ENCODE measurements around the gene NAE1.
"Not testable (repeated sequence)": the region's sequence is repeated elsewhere in the genome, so short reads cannot be mapped to it uniquely, and the experiment has no call there.

Gene NAE1

DNA sequence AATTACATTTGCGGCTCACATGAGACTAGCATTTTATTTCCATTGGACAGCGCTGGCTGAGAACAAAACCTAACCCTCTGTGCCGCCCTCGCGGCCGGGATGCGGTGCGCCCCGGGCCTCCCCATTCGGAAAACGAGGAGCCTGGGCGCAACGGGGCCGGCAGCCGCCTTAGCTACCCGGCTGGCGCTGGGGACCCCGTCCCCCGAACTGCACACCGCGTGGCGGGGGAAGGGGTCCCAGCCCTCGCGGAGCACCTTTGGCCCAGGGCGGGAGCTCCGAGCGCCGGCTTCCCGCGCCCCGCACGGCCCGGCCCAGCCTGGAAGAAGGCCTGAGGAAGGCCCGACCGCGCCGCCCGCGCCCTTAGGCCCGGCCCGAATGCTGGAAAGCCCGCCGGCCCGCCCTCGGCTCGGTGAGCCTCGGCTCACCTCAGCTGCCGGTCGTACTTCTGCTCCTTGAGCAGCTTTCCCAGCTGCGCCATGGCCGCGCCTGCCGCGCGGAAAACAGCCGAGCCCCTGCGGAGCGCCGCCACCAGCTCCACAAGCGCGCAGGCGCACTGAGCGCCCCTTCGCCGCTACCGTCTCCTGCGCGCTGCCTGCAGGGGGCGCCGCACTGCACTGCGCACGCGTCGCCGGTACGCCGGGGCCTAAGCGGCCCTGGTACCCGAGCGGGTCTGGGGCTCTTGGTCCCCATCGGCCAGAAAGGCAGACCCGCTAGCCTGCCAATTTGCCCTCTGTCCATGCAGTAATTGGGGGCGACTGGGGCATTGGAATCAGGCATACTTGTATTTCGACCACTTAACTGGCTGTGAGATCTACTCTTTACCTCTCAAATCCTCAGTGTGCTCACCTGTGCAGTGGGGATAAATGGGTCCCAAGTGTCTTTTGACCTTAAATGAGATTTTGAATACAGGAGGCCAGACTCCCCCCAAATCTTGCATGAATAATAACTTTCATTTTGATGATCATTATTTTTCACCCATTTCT lies at the start of gene NAE1:
Gene NAE1, minus strand, starts transcription at position 555 of the 983 bp plus-strand sequence. Its CDS starts 77 bp downstream, at position 478.
- H3K27ac Mint-ChIP-seq, result peak within 1 kb of the TSS; percentile 68
- H3K4me3 Mint-ChIP-seq, result peak within 1 kb of the TSS; percentile 67
- H3K4me1 Mint-ChIP-seq (ENCODE audit: low read depth), result peaks cover 28% of the 10 kb centered on the region
- no peaks in the 10 kb centered on the region for H3K27me3 Mint-ChIP-seq (ENCODE audit: low read depth)
- no peaks in the 10 kb centered on the region for H3K9me3 Mint-ChIP-seq
- H3K36me3 Mint-ChIP-seq (ENCODE audit: low read depth), result peaks cover 13% of the 10 kb centered on the region

DNA sequence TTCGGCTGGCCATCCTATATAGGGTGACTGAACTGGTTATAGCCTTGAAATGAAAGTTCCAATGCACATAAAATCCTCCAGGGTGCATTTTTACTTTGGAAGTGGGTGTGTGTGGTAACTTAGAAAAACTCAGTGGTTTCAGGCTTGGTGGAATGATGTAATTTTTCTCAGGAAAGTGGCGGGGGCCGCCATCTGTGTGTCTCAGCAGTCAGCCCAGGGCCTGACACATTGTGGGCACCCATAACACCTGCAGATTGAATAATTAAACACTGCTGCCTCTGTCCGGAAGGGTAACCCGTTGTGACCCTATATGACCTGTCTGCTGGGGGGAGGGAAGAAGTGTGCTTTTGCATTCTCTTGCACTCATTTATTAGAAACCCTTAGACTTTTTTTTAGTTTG lies 47.3 kb upstream of the NAE1 start:
- Mint-ChIP-seq H3K4me3 (peak overlapping the region; percentile 45), H3K27ac (peak overlapping the region; percentile 65), H3K4me1 (ENCODE audit: low read depth) (peaks cover 54% of the 10 kb centered on the region), H3K27me3 (ENCODE audit: low read depth) (no peaks in the 10 kb centered on the region), H3K36me3 (ENCODE audit: low read depth) (peaks cover 2% of the 10 kb centered on the region), H3K9me3 (no peaks in the 10 kb centered on the region)

DNA sequence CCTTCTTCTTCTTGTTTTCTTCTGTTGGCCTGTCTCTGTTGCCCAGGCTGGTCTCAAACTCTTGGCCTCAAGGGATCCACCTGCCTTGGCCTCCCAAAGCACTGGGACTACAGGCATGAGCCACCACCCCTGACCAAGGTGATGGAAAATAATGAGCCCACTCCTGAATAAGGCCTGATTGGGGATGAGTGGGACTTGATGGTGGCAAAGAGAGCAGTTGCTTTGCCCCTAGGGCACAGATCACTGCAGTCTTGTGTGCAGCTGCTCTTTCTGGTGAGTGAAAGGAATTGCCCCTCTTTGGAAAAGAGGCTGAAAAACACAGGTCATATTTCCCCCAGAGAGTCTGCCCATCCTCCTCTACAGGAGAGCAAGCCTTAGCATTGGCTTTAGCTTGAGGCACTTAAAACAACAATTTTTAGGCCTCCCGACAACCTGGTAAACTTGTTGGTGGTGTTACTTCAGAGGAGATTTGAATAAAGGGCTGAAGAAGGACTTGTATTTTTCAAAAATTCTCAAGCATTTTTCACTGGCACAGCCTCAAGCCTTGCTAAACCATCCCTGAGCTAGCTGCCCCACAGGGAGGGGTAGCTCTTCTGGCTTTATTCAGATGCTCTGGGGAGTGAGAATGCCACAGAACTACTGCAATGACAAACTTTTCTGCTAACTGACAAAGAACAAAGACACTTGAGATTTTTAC lies 43.5 kb upstream of the NAE1 start:
- Mint-ChIP-seq H3K27me3 (ENCODE audit: low read depth) (no peaks in the 10 kb centered on the region), H3K9me3 (no peaks in the 10 kb centered on the region), H3K4me3 (peak overlapping the region; percentile 65), H3K4me1 (ENCODE audit: low read depth) (peaks cover 40% of the 10 kb centered on the region), H3K36me3 (ENCODE audit: low read depth) (no peaks in the 10 kb centered on the region), H3K27ac (peak overlapping the region; percentile 95)

DNA sequence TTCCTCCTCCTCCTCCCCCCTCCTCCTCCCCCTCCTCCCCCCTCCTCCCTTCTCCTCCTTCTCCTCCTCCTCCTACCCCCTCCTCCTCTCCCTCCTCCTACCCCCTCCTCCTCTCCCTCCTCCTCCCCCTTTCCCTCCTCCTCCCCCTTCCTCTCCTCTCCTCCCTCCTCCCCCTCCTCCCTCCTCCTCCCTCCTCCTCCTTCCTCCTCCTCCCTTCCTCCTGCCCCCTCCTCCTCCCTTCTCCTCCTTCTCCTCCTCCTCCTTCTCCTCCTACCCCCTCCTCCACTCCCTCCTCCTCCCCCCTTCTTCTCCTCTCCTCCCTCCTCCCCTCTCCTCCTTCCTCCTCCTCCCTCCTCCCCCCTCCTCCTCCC lies 42.9 kb upstream of the NAE1 start:
- peak overlapping the region; percentile 96 for H3K27ac Mint-ChIP-seq
- H3K36me3 Mint-ChIP-seq (ENCODE audit: low read depth), result no peaks in the 10 kb centered on the region
- no peaks in the 10 kb centered on the region for H3K9me3 Mint-ChIP-seq
- peaks cover 38% of the 10 kb centered on the region for H3K4me1 Mint-ChIP-seq (ENCODE audit: low read depth)
- no peak overlapping the region for H3K4me3 Mint-ChIP-seq
- H3K27me3 Mint-ChIP-seq (ENCODE audit: low read depth), result no peaks in the 10 kb centered on the region

DNA sequence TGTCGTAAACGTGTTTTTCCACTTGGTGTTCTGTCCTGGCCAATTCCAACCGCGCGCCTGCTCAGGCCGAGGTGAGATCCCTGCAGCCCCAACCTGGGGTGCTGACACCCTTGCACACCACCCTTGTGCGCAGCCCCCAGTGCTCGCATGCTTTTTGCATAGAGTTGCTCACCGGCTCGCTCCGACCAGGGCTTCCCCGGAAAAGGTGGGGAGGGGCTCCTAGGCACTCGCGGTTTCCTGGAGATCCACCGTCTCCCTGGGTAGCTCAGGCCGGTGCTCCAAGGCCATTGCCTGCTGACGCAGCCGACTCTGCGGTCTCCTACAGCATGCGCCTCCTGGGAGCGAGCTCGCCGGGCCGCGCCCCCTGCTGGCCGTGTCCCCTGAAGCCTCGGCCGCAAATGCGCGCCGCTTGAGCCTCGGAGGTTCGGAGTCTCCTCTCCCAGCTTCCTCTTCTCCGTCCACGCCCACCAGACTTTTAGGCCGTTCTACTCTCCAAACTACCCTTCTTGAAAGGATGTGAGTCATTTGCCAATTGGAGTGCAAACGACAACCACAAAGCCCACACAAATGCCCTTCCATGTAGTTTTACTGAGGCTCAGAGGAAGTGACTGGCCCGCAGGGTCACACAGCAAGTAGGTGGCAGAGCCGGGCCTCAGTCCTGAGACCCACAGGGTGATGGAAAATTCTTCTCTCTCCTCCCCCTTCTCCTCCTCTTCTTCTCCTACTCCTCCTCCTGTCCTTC lies 42.3 kb upstream of the NAE1 start:
- H3K27me3 Mint-ChIP-seq (ENCODE audit: low read depth), result no peaks in the 10 kb centered on the region
- H3K27ac Mint-ChIP-seq, result peak overlapping the region; percentile 96
- H3K9me3 Mint-ChIP-seq, result no peaks in the 10 kb centered on the region
- peak overlapping the region; percentile 76 for H3K4me3 Mint-ChIP-seq
- H3K36me3 Mint-ChIP-seq (ENCODE audit: low read depth), result no peaks in the 10 kb centered on the region
- H3K4me1 Mint-ChIP-seq (ENCODE audit: low read depth), result peaks cover 33% of the 10 kb centered on the region

DNA sequence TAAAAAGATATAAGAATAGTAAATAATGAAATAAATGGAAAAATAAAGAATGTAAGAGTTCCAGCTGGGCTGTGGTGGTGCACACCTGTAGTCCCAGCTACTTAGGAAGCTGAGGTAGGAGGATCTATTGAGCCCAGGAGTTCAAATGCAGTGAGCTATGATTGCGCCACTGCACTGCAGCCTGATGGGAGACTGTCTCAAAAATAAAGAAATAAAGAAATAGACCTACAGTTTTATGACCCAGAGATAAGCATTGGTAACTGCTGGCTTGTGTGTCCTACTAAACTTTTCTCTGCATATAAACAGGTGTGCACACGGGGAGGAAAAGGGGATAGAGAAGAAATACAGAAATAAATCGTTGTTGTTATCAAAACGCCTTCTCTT lies 41.8 kb upstream of the NAE1 start:
- H3K4me1 Mint-ChIP-seq (ENCODE audit: low read depth), result peaks cover 33% of the 10 kb centered on the region
- H3K9me3 Mint-ChIP-seq, result no peaks in the 10 kb centered on the region

DNA sequence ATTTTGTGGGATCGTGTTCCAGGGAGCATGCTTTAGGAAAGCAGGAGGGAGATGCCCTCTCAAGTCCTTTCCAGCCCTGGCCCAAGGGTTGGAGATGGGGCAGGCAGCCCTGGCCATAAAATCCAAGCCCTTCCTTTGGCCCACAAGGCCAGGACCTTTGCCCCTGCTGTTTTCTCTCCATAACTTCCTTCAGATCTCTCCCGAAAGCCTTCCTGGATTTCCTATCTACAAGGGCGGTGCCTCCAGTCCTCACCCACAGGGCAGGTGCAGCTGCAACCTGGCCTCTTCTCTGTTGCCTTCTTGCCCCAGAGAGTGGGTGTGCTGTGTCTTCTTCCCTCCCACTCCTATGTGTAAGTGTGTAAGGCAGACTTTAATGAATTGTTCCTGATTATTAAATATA lies 41.1 kb upstream of the NAE1 start:
- H3K4me1 Mint-ChIP-seq (ENCODE audit: low read depth), result peaks cover 33% of the 10 kb centered on the region
- no peaks in the 10 kb centered on the region for H3K36me3 Mint-ChIP-seq (ENCODE audit: low read depth)
- no peaks in the 10 kb centered on the region for H3K27me3 Mint-ChIP-seq (ENCODE audit: low read depth)
- H3K9me3 Mint-ChIP-seq, result no peaks in the 10 kb centered on the region
- H3K27ac Mint-ChIP-seq, result no peak overlapping the region
- no peak overlapping the region for H3K4me3 Mint-ChIP-seq

More for the DNA sequence above, 41.8 kb upstream of the NAE1 start:
- peak overlapping the region; percentile 76 for H3K4me3 Mint-ChIP-seq
- H3K36me3 Mint-ChIP-seq (ENCODE audit: low read depth), result no peaks in the 10 kb centered on the region
- no peaks in the 10 kb centered on the region for H3K27me3 Mint-ChIP-seq (ENCODE audit: low read depth)
- H3K27ac Mint-ChIP-seq, result peak overlapping the region; percentile 96

DNA sequence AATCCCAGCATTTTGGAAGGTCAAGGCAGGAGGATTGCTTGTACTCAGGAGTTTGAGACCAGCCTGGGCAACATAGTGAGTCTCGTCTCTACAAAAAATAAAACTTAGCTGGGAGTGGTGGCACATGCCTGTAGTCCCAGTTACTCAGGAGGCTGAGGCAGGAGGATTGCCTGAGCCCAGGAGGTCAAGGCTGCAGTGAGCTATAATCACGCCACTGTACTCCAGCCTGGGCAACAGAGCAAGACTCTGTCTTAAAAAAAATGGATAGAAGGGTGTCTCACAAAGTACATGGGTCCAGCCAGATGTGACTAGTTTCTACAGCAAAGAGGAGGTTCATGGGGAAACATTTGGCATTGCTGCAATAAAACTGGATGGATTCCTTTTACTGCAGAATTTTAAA lies 40.6 kb upstream of the NAE1 start:
- peaks cover 33% of the 10 kb centered on the region for H3K4me1 Mint-ChIP-seq (ENCODE audit: low read depth)
- H3K4me3 Mint-ChIP-seq; H3K36me3 Mint-ChIP-seq (ENCODE audit: low read depth); H3K9me3 Mint-ChIP-seq; H3K27me3 Mint-ChIP-seq (ENCODE audit: low read depth); H3K27ac Mint-ChIP-seq: not testable (repeated sequence)

DNA sequence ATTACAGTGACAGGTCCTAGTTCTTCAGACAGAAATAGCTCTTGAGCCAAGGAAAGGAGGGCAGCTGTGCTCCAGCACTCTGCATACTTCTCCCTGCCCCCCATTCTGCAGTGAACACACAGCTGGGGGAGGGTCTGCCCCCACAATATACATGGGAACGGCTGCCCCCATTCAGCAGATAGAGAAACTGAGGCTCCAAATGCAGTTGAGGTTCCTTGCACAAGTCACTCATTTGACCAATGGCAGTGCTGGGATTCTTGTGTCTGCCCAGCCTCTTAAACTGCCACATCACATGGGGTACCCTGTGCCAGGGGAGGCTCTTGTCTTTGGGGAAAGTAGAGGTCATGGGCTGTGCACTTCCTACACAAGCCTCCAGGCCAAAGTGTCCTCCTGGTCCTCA lies 38.6 kb upstream of the NAE1 start:
- Mint-ChIP-seq H3K4me3 (no peak overlapping the region), H3K4me1 (ENCODE audit: low read depth) (peaks cover 19% of the 10 kb centered on the region), H3K9me3 (no peaks in the 10 kb centered on the region), H3K27me3 (ENCODE audit: low read depth) (no peaks in the 10 kb centered on the region), H3K36me3 (ENCODE audit: low read depth) (no peaks in the 10 kb centered on the region), H3K27ac (no peak overlapping the region)

DNA sequence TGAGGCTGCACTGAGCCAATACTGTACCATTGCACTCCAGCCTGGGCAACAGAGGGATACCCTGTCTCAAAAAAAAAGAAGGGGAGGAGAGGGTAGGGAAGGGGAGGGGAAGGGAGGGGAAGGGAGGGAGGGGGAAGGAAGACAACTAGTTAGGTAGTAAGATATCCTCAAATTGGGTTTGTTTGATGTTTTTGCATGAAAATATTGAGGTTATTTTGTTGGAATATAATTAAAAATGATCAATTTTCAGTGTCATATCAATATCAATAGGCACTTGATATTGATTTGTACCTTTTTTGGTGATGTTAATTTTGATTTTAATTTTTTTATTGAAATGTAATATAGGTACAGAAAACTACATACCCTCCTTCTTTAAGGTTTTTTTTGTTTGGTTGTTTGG lies 32.9 kb upstream of the NAE1 start:
- no peaks in the 10 kb centered on the region for H3K36me3 Mint-ChIP-seq (ENCODE audit: low read depth)
- H3K27ac Mint-ChIP-seq, result no peak overlapping the region
- no peaks in the 10 kb centered on the region for H3K27me3 Mint-ChIP-seq (ENCODE audit: low read depth)
- H3K9me3 Mint-ChIP-seq, result no peaks in the 10 kb centered on the region
- no peak overlapping the region for H3K4me3 Mint-ChIP-seq
- H3K4me1 Mint-ChIP-seq (ENCODE audit: low read depth), result peaks cover 4% of the 10 kb centered on the region

DNA sequence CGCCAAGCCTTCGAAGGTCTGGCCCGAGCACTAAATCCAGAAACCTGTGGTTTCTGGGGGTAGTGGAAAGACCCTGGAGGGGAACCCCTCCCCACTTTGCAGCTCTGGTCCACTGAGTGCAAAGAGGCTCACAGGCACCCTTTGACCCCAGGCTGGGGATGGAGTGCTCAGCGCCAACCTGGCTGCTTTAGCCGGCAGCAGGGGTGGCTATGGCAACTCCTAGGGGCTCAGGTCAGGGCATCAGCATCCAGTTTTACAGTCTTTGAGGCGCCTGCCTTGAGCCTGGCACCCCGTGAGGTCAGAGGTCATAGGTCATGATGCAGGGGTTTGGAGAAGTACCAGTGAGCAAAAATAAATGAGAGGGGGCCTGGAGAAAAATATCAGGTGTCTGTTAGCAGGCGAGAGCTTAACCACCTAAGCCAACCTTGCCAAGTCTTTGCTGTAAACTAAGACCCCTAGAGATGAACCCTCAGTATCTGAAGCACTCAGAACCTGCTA lies 31.3 kb upstream of the NAE1 start:
- Mint-ChIP-seq H3K27ac (no peak overlapping the region), H3K27me3 (ENCODE audit: low read depth) (no peaks in the 10 kb centered on the region), H3K4me1 (ENCODE audit: low read depth) (no peaks in the 10 kb centered on the region), H3K36me3 (ENCODE audit: low read depth) (no peaks in the 10 kb centered on the region), H3K4me3 (no peak overlapping the region), H3K9me3 (no peaks in the 10 kb centered on the region)

DNA sequence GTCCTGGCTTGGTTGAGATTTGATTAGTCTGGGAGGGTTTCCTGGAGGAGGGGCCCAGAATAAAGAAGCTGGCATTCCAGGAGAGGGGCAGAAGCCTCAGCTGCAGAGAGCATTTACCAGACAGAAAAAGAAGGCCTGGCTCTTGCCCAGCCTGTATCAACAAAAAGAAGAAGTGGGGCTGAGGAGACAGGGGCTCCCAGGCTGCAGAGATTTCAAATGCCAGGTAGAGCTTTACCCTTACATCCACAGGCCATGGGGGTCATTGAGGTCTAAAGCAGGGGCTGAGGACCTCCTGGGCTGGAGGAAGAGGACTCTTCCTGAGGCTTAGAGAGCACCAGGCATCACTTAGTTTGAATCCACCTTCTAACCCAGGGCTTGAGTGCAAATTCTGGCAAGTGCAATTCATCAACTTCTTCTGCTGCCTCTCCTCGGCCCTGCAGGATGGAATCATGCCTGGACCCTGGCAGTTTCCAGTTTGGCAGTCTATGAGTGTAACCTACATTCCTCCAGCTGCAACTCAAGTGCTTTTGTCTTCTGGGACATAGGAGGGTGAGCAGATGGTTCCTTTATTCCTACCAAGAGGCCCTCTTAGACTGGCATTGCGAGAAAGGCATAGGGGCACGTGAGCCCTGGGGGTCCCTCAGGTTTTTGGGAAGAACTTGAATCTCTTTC lies 28.8 kb upstream of the NAE1 start:
- Mint-ChIP-seq H3K27me3 (ENCODE audit: low read depth) (no peaks in the 10 kb centered on the region), H3K4me1 (ENCODE audit: low read depth) (no peaks in the 10 kb centered on the region), H3K27ac (no peak overlapping the region), H3K36me3 (ENCODE audit: low read depth) (no peaks in the 10 kb centered on the region), H3K9me3 (no peaks in the 10 kb centered on the region), H3K4me3 (no peak overlapping the region)

DNA sequence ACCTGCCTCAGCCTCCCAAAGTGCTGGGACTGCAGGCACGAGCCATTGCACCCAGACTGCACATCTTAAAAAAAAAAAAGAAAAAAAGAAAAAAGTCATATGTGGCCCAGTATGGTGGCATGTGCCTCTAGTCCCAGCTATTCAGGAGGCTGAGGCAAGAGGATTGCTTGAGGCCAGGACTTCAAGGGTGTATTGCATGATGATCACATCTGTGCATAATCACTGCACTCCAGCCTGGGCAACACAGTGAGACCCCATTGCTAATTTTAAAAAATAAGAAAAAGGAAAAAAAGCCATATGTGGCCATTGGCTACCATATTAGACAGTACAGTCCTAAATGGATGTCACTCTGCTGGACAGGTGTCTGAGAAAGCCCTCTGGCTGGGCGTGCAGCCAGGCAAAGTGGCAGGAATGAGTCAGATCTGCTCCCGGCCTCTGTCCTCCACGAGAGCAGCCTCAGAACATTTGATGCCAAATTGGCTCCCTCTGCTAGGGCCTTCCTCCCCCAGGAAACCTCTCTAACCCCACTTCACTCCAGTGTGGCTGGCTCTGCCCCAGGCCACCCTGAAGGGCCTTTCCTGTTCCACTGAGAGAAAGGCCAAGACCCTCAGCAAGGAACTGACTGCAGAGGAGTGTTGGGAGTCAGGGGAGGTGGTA lies 28.1 kb upstream of the NAE1 start:
- Mint-ChIP-seq H3K27me3 (ENCODE audit: low read depth) (no peaks in the 10 kb centered on the region), H3K36me3 (ENCODE audit: low read depth) (no peaks in the 10 kb centered on the region), H3K27ac (no peak overlapping the region), H3K4me3 (no peak overlapping the region), H3K9me3 (no peaks in the 10 kb centered on the region), H3K4me1 (ENCODE audit: low read depth) (no peaks in the 10 kb centered on the region)
